Stimulated activated CD8-positive, alpha-beta memory T cell treated with anti-CD3 and anti-CD28 coated beads, Interleukin-2, amount 100 ng/mL, for 48 hours (primary cell): ENCODE measurements around the gene CDH13.

Source experiments
- DNase-seq, 2 donors: peaks; one replicate each; pipeline ENCODE4 v3.0.0-alpha.2; 2020; ENCODE audit warnings: low read depth in 2 of 2

CDH13 gene

GRCh38 chr16:83113317-83113716, 486.5 kb downstream of the CDH13 start:
- no peak for DNase-seq

GRCh38 chr16:83113811-83114210, 487.0 kb downstream of the CDH13 start:
- DNase-seq, result no peak

GRCh38 chr16:83115491-83116232, 488.9 kb downstream of the CDH13 start:
- no peak for DNase-seq

GRCh38 chr16:83116274-83116892, 489.6 kb downstream of the CDH13 start:
- DNase-seq, result no peak

- no peak for DNase-seq
Observed at GRCh38 chr16:83117810-83118209, 491.0 kb downstream of the CDH13 start.

GRCh38 chr16:83118365-83118764, 491.6 kb downstream of the CDH13 start:
- DNase-seq, result no peak

- no peak for DNase-seq
Observed at GRCh38 chr16:83125999-83126568, 499.3 kb downstream of the CDH13 start.

- DNase-seq, result no peak
Observed at GRCh38 chr16:83128041-83128440, 501.3 kb downstream of the CDH13 start.

GRCh38 chr16:83130039-83130438, 503.3 kb downstream of the CDH13 start:
- no peak for DNase-seq

- DNase-seq, result no peak
Observed at GRCh38 chr16:83134638-83135037, 507.9 kb downstream of the CDH13 start.

GRCh38 chr16:83136419-83136818, 509.6 kb downstream of the CDH13 start:
- no peak for DNase-seq

- DNase-seq, result no peak
Observed at GRCh38 chr16:83136924-83137323, 510.2 kb downstream of the CDH13 start.

- DNase-seq, result no peak
Observed at GRCh38 chr16:83137326-83137781, 510.6 kb downstream of the CDH13 start.

- no peak for DNase-seq
Observed at GRCh38 chr16:83137894-83138293, 511.1 kb downstream of the CDH13 start.

GRCh38 chr16:83138512-83138911, 511.7 kb downstream of the CDH13 start:
- no peak for DNase-seq

- DNase-seq, result no peak
Observed at GRCh38 chr16:83138976-83139690, 512.4 kb downstream of the CDH13 start.

- no peak for DNase-seq
Observed at GRCh38 chr16:83143788-83144187, 517.0 kb downstream of the CDH13 start.

GRCh38 chr16:83145297-83145696, 518.5 kb downstream of the CDH13 start:
- DNase-seq, result no peak

- DNase-seq, result no peak
Observed at GRCh38 chr16:83147244-83147643, 520.5 kb downstream of the CDH13 start.

- no peak for DNase-seq
Observed at GRCh38 chr16:83158320-83158957, 531.7 kb downstream of the CDH13 start.

- DNase-seq, result no peak
Observed at GRCh38 chr16:83159049-83159448, 532.3 kb downstream of the CDH13 start.
